GM12891 (cell line): ENCODE data around the gene EMID1.

Experiments used
- DNase-seq: peaks from one replicate; pipeline ENCODE4 v3.0.0; 2011; ENCODE audit warnings: low spot score; ENCODE audit not compliant: insufficient read length
- FAIRE-seq: peaks from 2 replicates; lab custom pipeline; 2011; peaks lifted over from hg19 to GRCh38; lab: Jason Lieb, UNC
- PAX5 ChIP-seq: IDR thresholded peaks from 2 replicates; pipeline ENCODE4 v1.6.1; 2011; ENCODE audit warnings: low read length, moderate library complexity, mild to moderate bottlenecking; ENCODE audit not compliant: insufficient read depth, severe bottlenecking
- POLR2A ChIP-seq: IDR thresholded peaks from 2 replicates; pipeline ENCODE4 v1.6.1; 2011; ENCODE audit warnings: low read depth, low read length, control low read depth
- POLR2AphosphoS5 ChIP-seq: IDR thresholded peaks from 2 replicates; pipeline ENCODE4 v1.6.1; 2011; ENCODE audit warnings: low read depth, low read length, control low read depth
- POU2F2 ChIP-seq: IDR thresholded peaks from 2 replicates; pipeline ENCODE4 v1.6.1; 2011; ENCODE audit warnings: low read depth, mild to moderate bottlenecking, control low read depth, low read length, moderate library complexity
- SPI1 ChIP-seq: IDR thresholded peaks from 2 replicates; pipeline ENCODE4 v1.6.1; 2011; ENCODE audit warnings: low read depth, low read length, control low read depth
- TAF1 ChIP-seq: IDR thresholded peaks from 2 replicates; pipeline ENCODE4 v1.6.1; 2011; ENCODE audit warnings: low read depth, low read length, control low read depth

EMID1 gene

DNA sequence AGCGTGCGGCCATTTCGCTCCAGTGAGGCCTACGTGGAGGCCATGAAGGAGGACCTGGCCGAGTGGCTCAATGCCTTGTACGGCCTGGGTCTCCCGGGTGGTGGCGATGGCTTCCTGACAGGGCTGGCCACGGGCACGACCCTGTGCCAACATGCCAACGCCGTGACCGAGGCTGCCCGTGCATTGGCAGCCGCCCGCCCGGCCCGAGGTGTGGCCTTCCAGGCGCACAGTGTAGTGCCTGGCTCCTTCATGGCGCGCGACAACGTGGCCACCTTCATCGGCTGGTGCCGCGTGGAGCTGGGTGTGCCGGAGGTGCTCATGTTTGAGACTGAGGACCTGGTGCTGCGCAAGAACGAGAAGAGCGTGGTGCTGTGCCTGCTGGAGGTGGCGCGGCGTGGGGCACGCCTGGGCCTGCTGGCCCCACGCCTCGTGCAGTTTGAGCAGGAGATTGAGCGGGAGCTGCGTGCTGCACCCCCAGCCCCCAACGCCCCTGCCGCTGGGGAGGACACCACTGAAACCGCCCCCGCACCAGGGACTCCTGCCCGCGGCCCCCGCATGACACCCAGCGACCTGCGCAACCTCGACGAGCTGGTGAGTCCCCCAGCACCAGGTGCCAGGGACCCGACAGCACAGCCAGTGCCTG, 102.6 kb downstream of the EMID1 start:
- FAIRE-seq (no peak), DNase-seq (no peak)
- TF ChIP-seq POLR2AphosphoS5 = no peak
- no peak for TF ChIP-seq SPI1
- no peak for TF ChIP-seq TAF1
- TF ChIP-seq PAX5 = no peak
- TF ChIP-seq POU2F2 = no peak
- no peak for TF ChIP-seq POLR2A

DNA sequence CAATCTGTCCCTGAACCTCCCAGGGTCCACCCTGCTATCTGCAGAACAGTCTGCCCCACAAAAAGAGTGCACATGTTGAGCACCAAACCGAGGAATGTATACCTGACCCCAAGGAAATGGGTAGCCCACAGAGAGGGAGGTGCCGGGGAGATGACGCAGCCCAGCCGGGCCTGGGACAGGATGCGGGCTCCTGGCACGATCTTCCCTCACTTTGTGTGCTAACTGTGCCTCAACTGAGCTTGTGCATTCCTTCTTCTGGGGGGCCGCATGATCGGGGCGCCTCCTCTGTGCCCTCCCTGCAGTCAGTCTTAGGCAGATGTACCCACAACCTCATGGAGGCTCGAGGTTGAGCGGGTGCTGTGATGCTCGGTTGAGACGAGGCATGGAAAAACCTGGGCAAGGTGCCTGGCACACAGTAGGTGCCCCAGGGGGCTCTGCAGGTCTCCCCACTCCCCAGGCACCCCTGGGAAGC, 103.1 kb downstream of the EMID1 start:
- TF ChIP-seq POLR2AphosphoS5 (no peak), POU2F2 (no peak), PAX5 (no peak), POLR2A (no peak), SPI1 (no peak), TAF1 (no peak)
- FAIRE-seq (no peak), DNase-seq (no peak)
